GM12892 (cell line): ENCODE data around the gene KCNH1.

Experiments used
- DNase-seq: peaks from one replicate; pipeline ENCODE4 v3.0.0; 2011; ENCODE audit not compliant: insufficient read length
- FAIRE-seq: peaks from 2 replicates; lab custom pipeline; 2011; peaks lifted over from hg19 to GRCh38; lab: Jason Lieb, UNC
- POLR2A ChIP-seq: IDR thresholded peaks from 2 replicates; pipeline ENCODE4 v1.6.1; 2011; ENCODE audit warnings: low read depth, low read length, control low read depth
- POLR2AphosphoS5 ChIP-seq: IDR thresholded peaks from 2 replicates; pipeline ENCODE4 v1.6.1; 2011; ENCODE audit warnings: low read depth, low read length, control low read depth
- TAF1 ChIP-seq: IDR thresholded peaks from 2 replicates; pipeline ENCODE4 v1.6.1; 2011; ENCODE audit warnings: low read depth, mild to moderate bottlenecking, control low read depth, low read length, borderline replicate concordance

Gene KCNH1

GRCh38 chr1:210631399-210631798 lies 502.5 kb downstream of the KCNH1 start:
- FAIRE-seq, result no peak
- no peak for TF ChIP-seq POLR2A
- TF ChIP-seq POLR2AphosphoS5, result no peak
- TF ChIP-seq TAF1, result no peak

GRCh38 chr1:210629276-210629675 lies 504.7 kb downstream of the KCNH1 start:
- FAIRE-seq, result no peak
- TF ChIP-seq POLR2AphosphoS5 (no peak), POLR2A (no peak), TAF1 (no peak)
- no peak for DNase-seq

More at GRCh38 chr1:210631399-210631798, 502.5 kb downstream of the KCNH1 start:
- DNase-seq, result no peak

DNA sequence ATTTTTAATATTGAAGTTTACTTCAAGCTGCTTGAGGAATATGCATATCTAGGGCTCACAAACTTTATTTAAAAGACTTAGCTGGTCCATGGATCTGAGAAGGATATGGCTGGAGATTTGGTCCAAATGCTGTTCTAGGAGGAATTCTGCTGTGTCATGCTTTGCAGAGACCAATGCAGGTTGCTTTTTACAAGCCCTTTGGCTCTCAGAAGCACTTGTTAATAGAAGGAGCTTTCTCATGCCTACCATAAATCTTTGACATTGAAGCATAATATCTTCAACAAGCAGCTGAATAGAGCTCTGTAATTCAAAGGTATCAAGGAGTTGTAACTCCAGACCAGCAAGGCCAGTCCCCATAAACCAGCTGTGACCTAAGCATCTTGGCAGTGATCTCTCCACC lies 506.2 kb downstream of the KCNH1 start:
- TF ChIP-seq POLR2A, result no peak
- no peak for TF ChIP-seq TAF1
- TF ChIP-seq POLR2AphosphoS5, result no peak
- DNase-seq, result no peak
- FAIRE-seq, result no peak
